OCI-LY7 (cell line): ENCODE results near the gene DCC.

Source experiments
- EZH2phosphoT487 ChIP-seq: fragments of 200-600 bp; sonication (generic); IDR thresholded peaks from 2 replicates; pipeline ENCODE4 v1.6.1; 2018; ENCODE audit warnings: low read depth, borderline replicate concordance, mild to moderate bottlenecking, mixed run types, antibody characterized with exemption, low read length, moderate library complexity, mixed read lengths
- TF ChIP-seq, protein P1 (sequence below): fragments of 200-600 bp; sonication (generic); conservative IDR thresholded peaks from 2 replicates; pipeline ENCODE4 v1.5.1; 2014; ENCODE audit warnings: mild to moderate bottlenecking, antibody characterized with exemption, low read length, moderate library complexity, mixed read lengths

DNA sequence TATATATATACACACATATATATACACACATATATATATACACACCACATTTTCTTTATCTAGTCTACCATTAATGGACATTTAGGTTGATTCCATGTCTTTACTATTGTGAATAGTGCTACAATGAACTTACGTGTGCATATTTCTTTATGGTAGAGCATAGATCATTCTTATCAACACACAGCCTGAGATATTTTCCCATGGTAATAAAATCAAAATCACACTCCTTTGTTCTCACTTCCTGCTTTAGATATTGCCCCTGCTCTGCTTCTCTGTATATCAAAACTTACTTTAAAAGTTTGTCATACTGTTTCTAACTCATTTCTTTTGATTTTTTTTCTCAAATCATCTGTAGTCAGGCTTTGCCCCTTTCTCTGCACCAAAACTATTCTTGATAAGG, 119.9 kb downstream of the DCC start:
- TF ChIP-seq, protein P1, sequence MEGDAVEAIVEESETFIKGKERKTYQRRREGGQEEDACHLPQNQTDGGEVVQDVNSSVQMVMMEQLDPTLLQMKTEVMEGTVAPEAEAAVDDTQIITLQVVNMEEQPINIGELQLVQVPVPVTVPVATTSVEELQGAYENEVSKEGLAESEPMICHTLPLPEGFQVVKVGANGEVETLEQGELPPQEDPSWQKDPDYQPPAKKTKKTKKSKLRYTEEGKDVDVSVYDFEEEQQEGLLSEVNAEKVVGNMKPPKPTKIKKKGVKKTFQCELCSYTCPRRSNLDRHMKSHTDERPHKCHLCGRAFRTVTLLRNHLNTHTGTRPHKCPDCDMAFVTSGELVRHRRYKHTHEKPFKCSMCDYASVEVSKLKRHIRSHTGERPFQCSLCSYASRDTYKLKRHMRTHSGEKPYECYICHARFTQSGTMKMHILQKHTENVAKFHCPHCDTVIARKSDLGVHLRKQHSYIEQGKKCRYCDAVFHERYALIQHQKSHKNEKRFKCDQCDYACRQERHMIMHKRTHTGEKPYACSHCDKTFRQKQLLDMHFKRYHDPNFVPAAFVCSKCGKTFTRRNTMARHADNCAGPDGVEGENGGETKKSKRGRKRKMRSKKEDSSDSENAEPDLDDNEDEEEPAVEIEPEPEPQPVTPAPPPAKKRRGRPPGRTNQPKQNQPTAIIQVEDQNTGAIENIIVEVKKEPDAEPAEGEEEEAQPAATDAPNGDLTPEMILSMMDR, result no peak
- TF ChIP-seq EZH2phosphoT487, result no peak
